Glutamatergic neuron (in vitro differentiated cells): ENCODE data around the gene DUSP10. TPM values are rescaled to one million over a fixed set of nuclear protein-coding genes. Genes with fewer than 3 reads are reported as not detected.

ENCODE experiments used
- DNase-seq: peaks from one replicate; pipeline ENCODE4 v3.0.0; 2022
- H3K27ac Mint-ChIP-seq: one replicate; pipeline ENCODE4 v1.8.0; 2020; ENCODE audit warnings: mild to moderate bottlenecking, mixed read lengths, inconsistent platforms; ENCODE audit not compliant: unreplicated experiment
- H3K27me3 Mint-ChIP-seq: one replicate; pipeline ENCODE4 v1.8.0; 2020; ENCODE audit warnings: mild to moderate bottlenecking, moderate library complexity, mixed read lengths, inconsistent platforms; ENCODE audit not compliant: unreplicated experiment
- H3K36me3 Mint-ChIP-seq: one replicate; pipeline ENCODE4 v1.8.0; 2020; ENCODE audit warnings: mild to moderate bottlenecking, mixed read lengths, inconsistent platforms; ENCODE audit not compliant: unreplicated experiment
- H3K4me1 Mint-ChIP-seq: one replicate; pipeline ENCODE4 v1.8.0; 2020; ENCODE audit warnings: mild to moderate bottlenecking, low read depth, mixed read lengths, inconsistent platforms; ENCODE audit not compliant: unreplicated experiment
- H3K4me3 Mint-ChIP-seq: one replicate; pipeline ENCODE4 v1.8.0; 2020; ENCODE audit warnings: mild to moderate bottlenecking, mixed read lengths, inconsistent platforms; ENCODE audit not compliant: unreplicated experiment
- H3K9me3 Mint-ChIP-seq: one replicate; pipeline ENCODE4 v1.8.0; 2020; ENCODE audit warnings: mild to moderate bottlenecking, moderate library complexity, mixed read lengths, inconsistent platforms; ENCODE audit not compliant: unreplicated experiment
- CTCF ChIP-seq: fragments of 200-600 bp; sonication (generic); IDR thresholded peaks from one replicate; pipeline ENCODE4 v1.5.0; 2021; ENCODE audit not compliant: partially characterized antibody, unreplicated experiment
- total RNA-seq: library from RNA; stranded (reverse); fragmentation: NEBNext Ultra II Directional; extraction: Animal tissue kit (Norgen Biotek cat#: 25700); gene quantifications from one replicate; pipeline ENCODE4 v1.2.1, GENCODE V29; 2021; ENCODE audit not compliant: unreplicated experiment

The DUSP10 gene
- total RNA-seq, 1 donor from 2014 or later, result 21.5 TPM

GRCh38 chr1:221782970-221783369 lies 41.1 kb upstream of the DUSP10 start:
- no peaks in the 10 kb centered on the region for H3K9me3 Mint-ChIP-seq
- no peaks in the 10 kb centered on the region for H3K4me1 Mint-ChIP-seq
- TF ChIP-seq CTCF, result no peak
- H3K36me3 Mint-ChIP-seq, result no peaks in the 10 kb centered on the region
- no peak for DNase-seq
- H3K27ac Mint-ChIP-seq, result no peak overlapping the region
- peaks cover 4% of the 10 kb centered on the region for H3K27me3 Mint-ChIP-seq
- H3K4me3 Mint-ChIP-seq, result no peak overlapping the region

- H3K9me3 Mint-ChIP-seq, result no peaks in the 10 kb centered on the region
- H3K4me3 Mint-ChIP-seq, result no peak overlapping the region
- no peaks in the 10 kb centered on the region for H3K36me3 Mint-ChIP-seq
- TF ChIP-seq CTCF, result no peak
- no peak overlapping the region for H3K27ac Mint-ChIP-seq
- no peaks in the 10 kb centered on the region for H3K4me1 Mint-ChIP-seq
- peaks cover 4% of the 10 kb centered on the region for H3K27me3 Mint-ChIP-seq
- DNase-seq, result no peak
Measured at GRCh38 chr1:221782477-221782876, 40.6 kb upstream of the DUSP10 start.

GRCh38 chr1:221781102-221781755 lies 39.3 kb upstream of the DUSP10 start:
- peaks cover 4% of the 10 kb centered on the region for H3K27me3 Mint-ChIP-seq
- H3K4me3 Mint-ChIP-seq, result no peak overlapping the region
- no peaks in the 10 kb centered on the region for H3K9me3 Mint-ChIP-seq

GRCh38 chr1:221780175-221780574 lies 38.3 kb upstream of the DUSP10 start:
- H3K4me1 Mint-ChIP-seq, result no peaks in the 10 kb centered on the region
- H3K27me3 Mint-ChIP-seq, result peaks cover 4% of the 10 kb centered on the region
- no peak overlapping the region for H3K4me3 Mint-ChIP-seq
- H3K36me3 Mint-ChIP-seq, result no peaks in the 10 kb centered on the region
- H3K9me3 Mint-ChIP-seq, result no peaks in the 10 kb centered on the region
- H3K27ac Mint-ChIP-seq, result no peak overlapping the region
- no peak for DNase-seq
- TF ChIP-seq CTCF, result no peak

More at GRCh38 chr1:221781102-221781755, 39.3 kb upstream of the DUSP10 start:
- H3K4me1 Mint-ChIP-seq, result no peaks in the 10 kb centered on the region
- no peak overlapping the region for H3K27ac Mint-ChIP-seq
- H3K36me3 Mint-ChIP-seq, result no peaks in the 10 kb centered on the region
- TF ChIP-seq CTCF, result no peak
- no peak for DNase-seq

GRCh38 chr1:221779771-221780170 lies 37.9 kb upstream of the DUSP10 start:
- Mint-ChIP-seq H3K27me3 (peaks cover 4% of the 10 kb centered on the region), H3K4me1 (no peaks in the 10 kb centered on the region), H3K9me3 (no peaks in the 10 kb centered on the region), H3K4me3 (no peak overlapping the region), H3K36me3 (no peaks in the 10 kb centered on the region), H3K27ac (no peak overlapping the region)
- DNase-seq, result no peak
- no peak for TF ChIP-seq CTCF
